AG09309 (cell line): ENCODE results near the gene EHBP1.
"Not testable (repeated sequence)": the region's sequence is repeated elsewhere in the genome, so short reads cannot be mapped to it uniquely, and the experiment has no call there.

Experiments
- DNase-seq: peaks from one replicate; pipeline ENCODE4 v3.0.0-alpha.2; 2010; ENCODE audit warnings: low read depth
- H3K4me3 ChIP-seq: 2 replicates; pipeline ENCODE4 v1.5.1; 2011; ENCODE audit warnings: mild to moderate bottlenecking, low read depth, low read length, moderate library complexity; ENCODE audit not compliant: control insufficient read depth
- CTCF ChIP-seq: IDR thresholded peaks from 2 replicates; pipeline ENCODE4 v1.5.1; 2011; ENCODE audit warnings: mild to moderate bottlenecking, low read depth, low read length, inconsistent platforms; ENCODE audit not compliant: insufficient read depth, control insufficient read depth; ENCODE audit errors: missing control alignments

Gene EHBP1

GRCh38 chr2:63007813-63008458 is 302.4 kb downstream of the EHBP1 start:
- no peak overlapping the region for H3K4me3 ChIP-seq
- no peak for DNase-seq
- no peak for TF ChIP-seq CTCF

GRCh38 chr2:63008838-63009237 is 303.3 kb downstream of the EHBP1 start:
- TF ChIP-seq CTCF, result no peak
- DNase-seq, result no peak
- no peak overlapping the region for H3K4me3 ChIP-seq

GRCh38 chr2:63009490-63009889 is 304.0 kb downstream of the EHBP1 start:
- no peak for DNase-seq
- no peak for TF ChIP-seq CTCF
- no peak overlapping the region for H3K4me3 ChIP-seq

- no peak for DNase-seq
These were observed 307.0 kb downstream of the EHBP1 start for GRCh38 chr2:63012541-63012940.

GRCh38 chr2:63013438-63013837 is 307.9 kb downstream of the EHBP1 start:
- TF ChIP-seq CTCF, result no peak
- no peak for DNase-seq

More at GRCh38 chr2:63012541-63012940, 307.0 kb downstream of the EHBP1 start:
- no peak for TF ChIP-seq CTCF
- H3K4me3 ChIP-seq, result no peak overlapping the region

GRCh38 chr2:63015389-63015788 is 309.9 kb downstream of the EHBP1 start:
- no peak for DNase-seq
- no peak for TF ChIP-seq CTCF
- H3K4me3 ChIP-seq, result no peak overlapping the region

More at GRCh38 chr2:63013438-63013837, 307.9 kb downstream of the EHBP1 start:
- H3K4me3 ChIP-seq, result no peak overlapping the region

GRCh38 chr2:63018439-63018838 is 312.9 kb downstream of the EHBP1 start:
- no peak for TF ChIP-seq CTCF
- no peak overlapping the region for H3K4me3 ChIP-seq
- DNase-seq, result no peak

- not testable (repeated sequence) for H3K4me3 ChIP-seq, DNase-seq
These were observed 314.2 kb downstream of the EHBP1 start for GRCh38 chr2:63019686-63020085.
